ENCODE data around the gene REP15.

GRCh38 chr12:27682534-27682933 lies 13.7 kb upstream of the REP15 start:
- no peak for TF ChIP-seq YY1 (IDR thresholded peaks at IDR 0.05; ENCODE audit: low read depth, low read length)
- TF ChIP-seq CTCF (IDR thresholded peaks at IDR 0.05; ENCODE audit: control extremely low read depth in 1 of 3, insufficient read depth in 1 of 3, low read depth in 1 of 3, low read length in 3 of 3): no peak
- no peak for TF ChIP-seq MAX (IDR thresholded peaks at IDR 0.05)
- no peak for TF ChIP-seq POLR2A (IDR thresholded peaks at IDR 0.05; ENCODE audit: control extremely low read depth in 1 of 2, low read depth in 2 of 2, low read length in 2 of 2)
- TF ChIP-seq TBP (IDR thresholded peaks at IDR 0.05; ENCODE audit: low read depth, low read length): no peak
- no peak for TF ChIP-seq EZH2 (IDR thresholded peaks at IDR 0.05; ENCODE audit: low read depth, low read length, severe bottlenecking)
- TF ChIP-seq ASH2L (IDR thresholded peaks at IDR 0.05; ENCODE audit: low read length): no peak
- no peak for TF ChIP-seq E2F6 (IDR thresholded peaks at IDR 0.05)
